GM19043 (cell line): ENCODE results near the gene IRS1.
A peak's percentile ranks its signal among the peaks of the same experiment; 100 is the strongest.

Source experiments
- ATAC-seq: cut with Tn5 transposase; IDR thresholded peaks from one replicate; pipeline ENCODE4 v1.9.1; 2021; ENCODE audit warnings: low read depth; ENCODE audit not compliant: unreplicated experiment

The IRS1 gene

GRCh38 chr2:226825056-226825455 is 25.4 kb upstream of the IRS1 start:
- no peak for ATAC-seq

GRCh38 chr2:226818930-226819329 is 19.3 kb upstream of the IRS1 start:
- no peak for ATAC-seq

GRCh38 chr2:226813148-226813701 is 13.6 kb upstream of the IRS1 start:
- no peak for ATAC-seq

- no peak for ATAC-seq
These were observed 3.8 kb upstream of the IRS1 start for GRCh38 chr2:226803410-226803809.

- no peak for ATAC-seq
These were observed 3.0 kb upstream of the IRS1 start for GRCh38 chr2:226802573-226802972.

GRCh38 chr2:226800941-226801784 is 1.5 kb upstream of the IRS1 start:
- ATAC-seq = peak; percentile 77

- ATAC-seq = no peak
These were observed 638 bp upstream of the IRS1 start for GRCh38 chr2:226799976-226800940.

- ATAC-seq = peak; percentile 19
These were observed 1.0 kb downstream of the IRS1 start for GRCh38 chr2:226798422-226799210.

GRCh38 chr2:226797989-226798421 is 1.6 kb downstream of the IRS1 start:
- ATAC-seq = no peak

- ATAC-seq = no peak
These were observed 2.2 kb downstream of the IRS1 start for GRCh38 chr2:226797289-226797988.

- ATAC-seq = no peak
These were observed 2.8 kb downstream of the IRS1 start for GRCh38 chr2:226796840-226797288.

GRCh38 chr2:226796012-226796839 is 3.4 kb downstream of the IRS1 start:
- no peak for ATAC-seq

GRCh38 chr2:226795281-226796011 is 4.2 kb downstream of the IRS1 start:
- ATAC-seq = no peak

- ATAC-seq = no peak
These were observed 4.9 kb downstream of the IRS1 start for GRCh38 chr2:226794751-226795171.

GRCh38 chr2:226794196-226794661 is 5.4 kb downstream of the IRS1 start:
- ATAC-seq = no peak

GRCh38 chr2:226793646-226794045 is 6.0 kb downstream of the IRS1 start:
- no peak for ATAC-seq

GRCh38 chr2:226792155-226792881 is 7.3 kb downstream of the IRS1 start:
- no peak for ATAC-seq
